ENCODE results near the gene FGFR2.

The FGFR2 gene

GRCh38 chr10:121484401-121484800, 113.8 kb downstream of the FGFR2 start:
- DNase-seq = no peak

- DNase-seq = no peak
Observed at GRCh38 chr10:121481180-121481579, 117.1 kb downstream of the FGFR2 start.

GRCh38 chr10:121478556-121478955, 119.7 kb downstream of the FGFR2 start:
- no peak for DNase-seq

GRCh38 chr10:121469797-121470606, 128.2 kb downstream of the FGFR2 start:
- DNase-seq = no peak

GRCh38 chr10:121468726-121469125, 129.5 kb downstream of the FGFR2 start:
- DNase-seq = no peak

- no peak for DNase-seq
Observed at GRCh38 chr10:121466424-121466823, 131.8 kb downstream of the FGFR2 start.

GRCh38 chr10:121465215-121465614, 133.0 kb downstream of the FGFR2 start:
- no peak for DNase-seq

- DNase-seq = no peak
Observed at GRCh38 chr10:121464517-121464916, 133.7 kb downstream of the FGFR2 start.

- no peak for DNase-seq
Observed at GRCh38 chr10:121462955-121463354, 135.3 kb downstream of the FGFR2 start.

- no peak for DNase-seq
Observed at GRCh38 chr10:121462281-121462680, 136.0 kb downstream of the FGFR2 start.

- DNase-seq = no peak
Observed at GRCh38 chr10:121461307-121461706, 136.9 kb downstream of the FGFR2 start.

- no peak for DNase-seq
Observed at GRCh38 chr10:121460733-121461132, 137.5 kb downstream of the FGFR2 start.

GRCh38 chr10:121459622-121460453, 138.4 kb downstream of the FGFR2 start:
- no peak for DNase-seq

- DNase-seq = no peak
Observed at GRCh38 chr10:121459279-121459621, 139.0 kb downstream of the FGFR2 start.

- no peak for DNase-seq
Observed at GRCh38 chr10:121457729-121458128, 140.5 kb downstream of the FGFR2 start.

- no peak for DNase-seq
Observed at GRCh38 chr10:121455377-121455776, 142.9 kb downstream of the FGFR2 start.

GRCh38 chr10:121454781-121455180, 143.5 kb downstream of the FGFR2 start:
- DNase-seq = no peak

GRCh38 chr10:121453160-121453559, 145.1 kb downstream of the FGFR2 start:
- DNase-seq = no peak

GRCh38 chr10:121452581-121452980, 145.7 kb downstream of the FGFR2 start:
- no peak for DNase-seq

- DNase-seq = no peak
Observed at GRCh38 chr10:121450247-121450646, 148.0 kb downstream of the FGFR2 start.

- no peak for DNase-seq
Observed at GRCh38 chr10:121449482-121449924, 148.7 kb downstream of the FGFR2 start.

- no peak for DNase-seq
Observed at GRCh38 chr10:121448766-121449421, 149.3 kb downstream of the FGFR2 start.

- no peak for DNase-seq
Observed at GRCh38 chr10:121444520-121445165, 153.6 kb downstream of the FGFR2 start.

All from DMS79 (cell line).